ENCODE results near the gene DNAH17. TPM values are rescaled to one million over a fixed set of nuclear protein-coding genes. Genes with fewer than 3 reads are reported as not detected.

Gene DNAH17
- total RNA-seq, 1 donor from 2014 or later, result 1.3 TPM

GRCh38 chr17:78477913-78478756 is 99.1 kb downstream of the DNAH17 start:
- no peak overlapping the region for H3K4me3 Mint-ChIP-seq (ENCODE audit: unreplicated experiment)
- no peaks in the 10 kb centered on the region for H3K9me3 Mint-ChIP-seq (ENCODE audit: unreplicated experiment)
- TF ChIP-seq CTCF (IDR thresholded peaks at IDR 0.05; ENCODE audit: partially characterized antibody, unreplicated experiment), result no peak
- peaks cover 2% of the 10 kb centered on the region for H3K27me3 Mint-ChIP-seq (ENCODE audit: unreplicated experiment)
- no peak overlapping the region for H3K27ac Mint-ChIP-seq (ENCODE audit: unreplicated experiment)
- peaks cover 5% of the 10 kb centered on the region for H3K36me3 Mint-ChIP-seq (ENCODE audit: unreplicated experiment)
- peaks cover 11% of the 10 kb centered on the region for H3K4me1 Mint-ChIP-seq (ENCODE audit: low read depth, unreplicated experiment)
- no peak for DNase-seq

DNA sequence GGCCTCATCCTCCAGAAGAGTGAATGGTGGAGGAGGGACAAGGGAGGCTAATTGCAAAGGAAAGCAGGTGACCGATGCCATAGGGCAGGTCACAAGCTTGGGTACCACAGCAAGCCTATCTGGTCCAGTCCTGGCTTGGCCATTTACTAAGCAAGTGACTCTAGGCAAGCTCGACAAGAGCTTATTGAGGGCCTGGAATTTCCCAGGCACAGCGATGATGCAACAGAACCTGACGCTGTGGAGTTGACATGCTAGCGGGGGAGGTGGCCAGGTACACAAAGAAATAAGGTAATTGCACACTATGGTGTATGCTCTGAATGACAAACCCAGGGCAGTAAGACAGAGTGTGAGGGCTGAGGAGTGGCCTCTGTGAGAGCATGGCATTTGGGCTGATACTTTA is 100.2 kb downstream of the DNAH17 start:
- H3K9me3 Mint-ChIP-seq (ENCODE audit: unreplicated experiment), result no peaks in the 10 kb centered on the region
- peaks cover 5% of the 10 kb centered on the region for H3K36me3 Mint-ChIP-seq (ENCODE audit: unreplicated experiment)
- DNase-seq, result no peak
- peaks cover 11% of the 10 kb centered on the region for H3K4me1 Mint-ChIP-seq (ENCODE audit: low read depth, unreplicated experiment)
- peaks cover 2% of the 10 kb centered on the region for H3K27me3 Mint-ChIP-seq (ENCODE audit: unreplicated experiment)
- no peak overlapping the region for H3K4me3 Mint-ChIP-seq (ENCODE audit: unreplicated experiment)
- no peak overlapping the region for H3K27ac Mint-ChIP-seq (ENCODE audit: unreplicated experiment)
- TF ChIP-seq CTCF (IDR thresholded peaks at IDR 0.05; ENCODE audit: partially characterized antibody, unreplicated experiment), result no peak

DNA sequence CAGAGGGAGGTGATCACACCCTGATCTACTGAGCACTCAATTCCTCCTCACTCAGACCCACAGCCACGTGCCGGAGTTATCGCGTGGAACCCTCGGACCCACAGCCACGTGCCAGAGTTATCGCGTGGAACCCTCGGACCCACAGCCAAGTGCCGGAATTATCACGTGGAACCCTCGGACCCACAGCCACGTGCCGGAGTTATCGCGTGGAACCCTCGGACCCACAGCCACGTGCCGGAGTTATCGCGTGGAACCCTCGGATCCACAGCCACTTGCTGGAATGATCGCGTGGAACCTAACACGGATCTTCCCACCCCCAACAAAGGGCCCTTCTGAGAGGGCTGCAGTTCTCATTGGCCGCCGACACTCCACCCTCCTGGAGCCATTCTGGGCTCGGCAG is 101.0 kb downstream of the DNAH17 start:
- H3K9me3 Mint-ChIP-seq (ENCODE audit: unreplicated experiment), result no peaks in the 10 kb centered on the region
- H3K27me3 Mint-ChIP-seq (ENCODE audit: unreplicated experiment), result peaks cover 2% of the 10 kb centered on the region
- H3K27ac Mint-ChIP-seq (ENCODE audit: unreplicated experiment), result no peak overlapping the region
- H3K36me3 Mint-ChIP-seq (ENCODE audit: unreplicated experiment), result peaks cover 5% of the 10 kb centered on the region
- DNase-seq, result no peak
- no peak overlapping the region for H3K4me3 Mint-ChIP-seq (ENCODE audit: unreplicated experiment)
- peaks cover 11% of the 10 kb centered on the region for H3K4me1 Mint-ChIP-seq (ENCODE audit: low read depth, unreplicated experiment)
- TF ChIP-seq CTCF (IDR thresholded peaks at IDR 0.05; ENCODE audit: partially characterized antibody, unreplicated experiment), result no peak

DNA sequence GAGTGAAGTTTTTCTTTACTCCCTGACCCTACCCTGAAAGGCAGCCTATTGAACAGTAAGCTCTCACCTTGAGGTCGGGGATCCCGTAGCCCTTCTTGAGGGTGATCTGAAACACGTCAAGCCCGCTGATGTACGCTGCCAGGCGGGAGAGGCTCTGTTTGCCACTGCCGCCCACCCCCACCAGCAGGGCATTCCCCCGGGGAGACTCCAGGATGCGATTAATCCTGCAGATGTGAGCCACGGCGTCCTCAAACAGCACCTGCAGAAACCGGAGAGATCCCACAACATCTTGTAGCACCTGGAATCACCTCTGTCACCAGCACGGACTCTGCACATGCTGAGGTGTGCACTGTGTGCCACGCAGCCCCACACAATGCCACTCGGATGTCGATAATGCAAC is 102.0 kb downstream of the DNAH17 start:
- H3K27ac Mint-ChIP-seq (ENCODE audit: unreplicated experiment), result no peak overlapping the region
- no peak overlapping the region for H3K4me3 Mint-ChIP-seq (ENCODE audit: unreplicated experiment)
- peaks cover 5% of the 10 kb centered on the region for H3K36me3 Mint-ChIP-seq (ENCODE audit: unreplicated experiment)
- H3K4me1 Mint-ChIP-seq (ENCODE audit: low read depth, unreplicated experiment), result peaks cover 11% of the 10 kb centered on the region
- H3K9me3 Mint-ChIP-seq (ENCODE audit: unreplicated experiment), result no peaks in the 10 kb centered on the region
- no peak for TF ChIP-seq CTCF (IDR thresholded peaks at IDR 0.05; ENCODE audit: partially characterized antibody, unreplicated experiment)
- peaks cover 2% of the 10 kb centered on the region for H3K27me3 Mint-ChIP-seq (ENCODE audit: unreplicated experiment)
- DNase-seq, result no peak

- Mint-ChIP-seq H3K9me3 (ENCODE audit: unreplicated experiment) (no peaks in the 10 kb centered on the region), H3K27me3 (ENCODE audit: unreplicated experiment) (peaks cover 2% of the 10 kb centered on the region), H3K4me1 (ENCODE audit: low read depth, unreplicated experiment) (peaks cover 11% of the 10 kb centered on the region), H3K4me3 (ENCODE audit: unreplicated experiment) (no peak overlapping the region), H3K36me3 (ENCODE audit: unreplicated experiment) (peaks cover 5% of the 10 kb centered on the region), H3K27ac (ENCODE audit: unreplicated experiment) (no peak overlapping the region)
- no peak for TF ChIP-seq CTCF (IDR thresholded peaks at IDR 0.05; ENCODE audit: partially characterized antibody, unreplicated experiment)
- DNase-seq, result no peak
Measured at GRCh38 chr17:78474614-78475146, 102.5 kb downstream of the DNAH17 start.
